ENCODE results near the gene WDFY3.
"Not testable (repeated sequence)": the region's sequence is repeated elsewhere in the genome, so short reads cannot be mapped to it uniquely, and the experiment has no call there.

DNA sequence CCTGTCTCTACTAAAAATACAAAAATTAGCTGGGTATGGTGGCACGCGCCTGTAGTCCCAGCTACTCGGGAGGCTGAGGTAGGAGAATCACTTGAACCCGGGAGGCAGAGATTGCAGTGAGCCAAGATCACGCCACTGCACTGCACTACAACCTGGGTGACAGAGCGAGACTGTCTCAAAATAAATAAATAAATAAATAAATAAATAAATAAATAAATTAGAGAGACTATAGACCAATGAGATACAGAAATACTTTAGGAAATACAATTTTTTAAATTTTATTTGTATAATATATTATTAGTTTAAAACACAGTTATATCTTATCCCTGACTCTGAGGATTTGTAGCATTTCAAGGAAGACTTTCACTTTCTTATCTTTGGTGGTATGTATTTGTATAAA, 136.9 kb downstream of the WDFY3 start:
- TF ChIP-seq, protein P1, sequence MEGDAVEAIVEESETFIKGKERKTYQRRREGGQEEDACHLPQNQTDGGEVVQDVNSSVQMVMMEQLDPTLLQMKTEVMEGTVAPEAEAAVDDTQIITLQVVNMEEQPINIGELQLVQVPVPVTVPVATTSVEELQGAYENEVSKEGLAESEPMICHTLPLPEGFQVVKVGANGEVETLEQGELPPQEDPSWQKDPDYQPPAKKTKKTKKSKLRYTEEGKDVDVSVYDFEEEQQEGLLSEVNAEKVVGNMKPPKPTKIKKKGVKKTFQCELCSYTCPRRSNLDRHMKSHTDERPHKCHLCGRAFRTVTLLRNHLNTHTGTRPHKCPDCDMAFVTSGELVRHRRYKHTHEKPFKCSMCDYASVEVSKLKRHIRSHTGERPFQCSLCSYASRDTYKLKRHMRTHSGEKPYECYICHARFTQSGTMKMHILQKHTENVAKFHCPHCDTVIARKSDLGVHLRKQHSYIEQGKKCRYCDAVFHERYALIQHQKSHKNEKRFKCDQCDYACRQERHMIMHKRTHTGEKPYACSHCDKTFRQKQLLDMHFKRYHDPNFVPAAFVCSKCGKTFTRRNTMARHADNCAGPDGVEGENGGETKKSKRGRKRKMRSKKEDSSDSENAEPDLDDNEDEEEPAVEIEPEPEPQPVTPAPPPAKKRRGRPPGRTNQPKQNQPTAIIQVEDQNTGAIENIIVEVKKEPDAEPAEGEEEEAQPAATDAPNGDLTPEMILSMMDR (IDR thresholded peaks at IDR 0.05; ENCODE audit: insufficient read depth, low read length), result not testable (repeated sequence)
- not testable (repeated sequence) for TF ChIP-seq POLR2AphosphoS5 (IDR thresholded peaks at IDR 0.05; ENCODE audit: low read depth); GABPA (IDR thresholded peaks at IDR 0.05; ENCODE audit: low read depth); REST (IDR thresholded peaks at IDR 0.05; ENCODE audit: insufficient replicate concordance, low read depth)

Measured in HL-60 (cell line).